ENCODE results near the gene MINDY1. TPM values are rescaled to one million over a fixed set of nuclear protein-coding genes. Genes with fewer than 3 reads are reported as not detected.

Gene MINDY1
- total and polyA plus RNA-seq, 12 donors, result 9.8 to 70.6 (median 53.6) TPM

DNA sequence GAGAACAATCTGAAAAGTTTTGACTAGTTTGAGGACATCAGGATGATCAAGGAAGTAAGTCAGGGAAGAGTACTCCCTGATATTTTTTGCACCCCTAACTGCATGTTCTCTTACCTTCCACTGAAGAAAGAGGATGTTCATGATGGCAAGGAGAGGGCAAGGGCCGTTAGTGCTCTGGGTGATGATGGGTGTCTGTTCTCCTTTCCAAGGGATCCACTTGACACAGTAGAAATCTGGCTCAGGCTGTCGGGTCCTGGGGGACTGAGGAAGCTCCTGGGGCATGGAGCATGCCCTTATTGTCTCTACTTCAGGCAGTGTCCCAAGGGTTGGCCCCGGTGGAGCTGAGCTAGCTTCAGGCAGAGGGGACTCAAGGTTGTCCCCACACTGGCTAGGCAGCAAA is 4.7 kb downstream of the MINDY1 start:
- TF ChIP-seq CTCF (IDR thresholded peaks at IDR 0.05), result no peak
- Histone ChIP-seq H3K9me3 (no peaks in the 10 kb centered on the region), H3K27me3 (no peaks in the 10 kb centered on the region), H3K27ac (peak overlapping the region in 4 of 10 donors; percentile 62 to 96 (median 80)), H3K4me1 (peaks cover 0 to 76% (median 44%) of the 10 kb centered on the region in 9 donors), H3K4me3 (peak overlapping the region in 1 of 10 donors; percentile 12), H3K36me3 (peaks cover 0 to 56% (median 27%) of the 10 kb centered on the region in 9 donors)
- ATAC-seq, result no peak
- DNase-seq, result no peak
- intact Hi-C loops (cut with DNase I), result loop anchor here in 1 of 10 donors (10.0 kb wide), 1 partner anchor 53 kb away; the partner anchor contains the start of gene CDC42SE1
- WGBS, 2 donors, result 68 to 79% methylated on average over 3 of the region's 3 CpGs

DNA sequence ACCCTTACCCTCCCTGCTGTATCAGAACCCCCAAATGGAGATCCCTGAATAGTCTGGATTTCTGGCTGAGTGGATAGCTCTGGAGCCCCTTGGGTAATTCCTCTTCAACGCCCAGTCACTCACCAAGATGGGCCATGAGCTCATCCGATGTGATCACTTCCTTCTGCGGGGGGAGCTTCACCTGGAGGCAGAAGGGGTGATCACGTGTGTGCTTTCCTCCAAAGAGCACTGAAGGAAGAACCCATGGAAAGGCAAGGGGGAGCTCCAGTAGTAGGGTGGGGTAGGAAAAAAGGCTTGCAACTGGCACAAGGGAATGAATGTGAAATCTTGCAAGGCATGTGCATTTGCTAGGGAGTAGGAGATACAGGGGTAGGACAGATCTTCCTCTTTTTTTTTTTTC is 5.1 kb downstream of the MINDY1 start:
- Histone ChIP-seq H3K4me3 (no peak overlapping the region), H3K27ac (peak overlapping the region in 1 of 10 donors; percentile 92), H3K27me3 (no peaks in the 10 kb centered on the region), H3K4me1 (peaks cover 0 to 72% (median 41%) of the 10 kb centered on the region in 9 donors), H3K9me3 (no peaks in the 10 kb centered on the region), H3K36me3 (peaks cover 0 to 61% (median 31%) of the 10 kb centered on the region in 9 donors)
- no peak for ATAC-seq
- no peak for TF ChIP-seq CTCF (IDR thresholded peaks at IDR 0.05)
- intact Hi-C loops (cut with DNase I), result loop anchor here in 1 of 10 donors (10.0 kb wide), 1 partner anchor 53 kb away; the partner anchor contains the start of gene CDC42SE1
- 64 to 69% methylated on average over 4 of the region's 4 CpGs for WGBS, 2 donors
- no peak for DNase-seq

- 98 to 99% methylated on average over 3 of the region's 3 CpGs for WGBS, 2 donors
- Histone ChIP-seq H3K27me3 (no peaks in the 10 kb centered on the region), H3K4me1 (peaks cover 3 to 71% (median 44%) of the 10 kb centered on the region in 9 donors), H3K36me3 (peaks cover 0 to 64% (median 34%) of the 10 kb centered on the region in 9 donors), H3K4me3 (no peak overlapping the region), H3K27ac (peak overlapping the region in 1 of 10 donors; percentile 92), H3K9me3 (no peaks in the 10 kb centered on the region)
- intact Hi-C loops (cut with DNase I), result loop anchor here in 1 of 10 donors (10.0 kb wide), 1 partner anchor 54 kb away; the partner anchor contains the start of gene CDC42SE1
- ATAC-seq (no peak), DNase-seq (no peak)
- TF ChIP-seq CTCF (IDR thresholded peaks at IDR 0.05), result no peak
Measured at GRCh38 chr1:151000408-151000807, 6.3 kb downstream of the MINDY1 start.

- no peaks in the 10 kb centered on the region for H3K9me3 ChIP-seq
- no peak for ATAC-seq
- no peaks in the 10 kb centered on the region for H3K27me3 ChIP-seq
- no peak for DNase-seq
- no peak for TF ChIP-seq CTCF (IDR thresholded peaks at IDR 0.05)
- intact Hi-C loops (cut with DNase I), result loop anchor here in 1 of 10 donors (10.0 kb wide), 1 partner anchor 55 kb away; the partner anchor contains the start of gene CDC42SE1
- H3K4me1 ChIP-seq, result peaks cover 6 to 69% (median 43%) of the 10 kb centered on the region in 9 donors
- 88 to 93% methylated on average over 2 of the region's 2 CpGs for WGBS, 2 donors
- H3K36me3 ChIP-seq, result peaks cover 0 to 64% (median 34%) of the 10 kb centered on the region in 9 donors
- no peak overlapping the region for H3K27ac ChIP-seq
- H3K4me3 ChIP-seq, result no peak overlapping the region
Measured at GRCh38 chr1:150999926-151000325, 6.8 kb downstream of the MINDY1 start.
